ENCODE measurements around the gene DPP3.
"Not testable (repeated sequence)": the region's sequence is repeated elsewhere in the genome, so short reads cannot be mapped to it uniquely, and the experiment has no call there.

The DPP3 gene

GRCh38 chr11:66539170-66539869 is 59.1 kb downstream of the DPP3 start:
- no peak for DNase-seq

GRCh38 chr11:66539870-66540213 is 59.6 kb downstream of the DPP3 start:
- DNase-seq: no peak

- DNase-seq: not testable (repeated sequence)
Observed at GRCh38 chr11:66540598-66540997, 60.4 kb downstream of the DPP3 start.

- DNase-seq: no peak
Observed at GRCh38 chr11:66541892-66542291, 61.7 kb downstream of the DPP3 start.

GRCh38 chr11:66542362-66542761 is 62.1 kb downstream of the DPP3 start:
- no peak for DNase-seq

GRCh38 chr11:66543263-66544107 is 63.3 kb downstream of the DPP3 start:
- peak; percentile 34 to 35 for DNase-seq

- not testable (repeated sequence) for DNase-seq
Observed at GRCh38 chr11:66544952-66545351, 64.7 kb downstream of the DPP3 start.

- peak; percentile 90 to 92 for DNase-seq
Observed at GRCh38 chr11:66545701-66546367, 65.6 kb downstream of the DPP3 start, which contains the start of gene ZDHHC24. TSS of gene ZDHHC24 (minus strand) at chr11:66546048. CDS start at chr11:66546003, 45 bp downstream.

GRCh38 chr11:66546368-66546965 is 66.2 kb downstream of the DPP3 start, which contains the start of gene ACTN3:
TSS of gene ACTN3 (plus strand) at chr11:66546903. CDS start at chr11:66546938, 35 bp downstream.
- DNase-seq: no peak

GRCh38 chr11:66546966-66547661 is 66.9 kb downstream of the DPP3 start:
- DNase-seq: no peak

GRCh38 chr11:66547662-66548009 is 67.4 kb downstream of the DPP3 start:
- no peak for DNase-seq

- no peak for DNase-seq
Observed at GRCh38 chr11:66548041-66548440, 67.8 kb downstream of the DPP3 start.

GRCh38 chr11:66548774-66549630 is 68.8 kb downstream of the DPP3 start:
- DNase-seq: no peak

GRCh38 chr11:66549696-66550095 is 69.5 kb downstream of the DPP3 start:
- no peak for DNase-seq

- DNase-seq: no peak
Observed at GRCh38 chr11:66550887-66551286, 70.7 kb downstream of the DPP3 start.

GRCh38 chr11:66554602-66555001 is 74.4 kb downstream of the DPP3 start:
- DNase-seq: no peak

- DNase-seq: no peak
Observed at GRCh38 chr11:66555416-66555815, 75.2 kb downstream of the DPP3 start.

GRCh38 chr11:66556086-66556485 is 75.9 kb downstream of the DPP3 start:
- DNase-seq: no peak

GRCh38 chr11:66557733-66558326 is 77.6 kb downstream of the DPP3 start:
- no peak for DNase-seq
